ENCODE data around the gene PITPNM3. TPM values are rescaled to one million over a fixed set of nuclear protein-coding genes. Genes with fewer than 3 reads are reported as not detected.

PITPNM3 gene
- total RNA-seq, 2 donors from 2014 or later: 5.3 to 7.9 TPM

- no peaks in the 10 kb centered on the region for H3K4me1 ChIP-seq (replicated peaks)
- TF ChIP-seq POLR2AphosphoS5 (IDR thresholded peaks at IDR 0.05) (no peak), CTCF (IDR thresholded peaks at IDR 0.05) (no peak), POLR2A (IDR thresholded peaks at IDR 0.05) (no peak)
- WGBS: 90% methylated on average over 6 of the region's 6 CpGs
- intact Hi-C loops (cut with DNase I): no loop called here
- H3K27me3 ChIP-seq (replicated peaks; ENCODE audit: insufficient read depth): no peaks in the 10 kb centered on the region
- no peaks in the 10 kb centered on the region for H3K9me3 ChIP-seq
- no peak overlapping the region for H3K4me3 ChIP-seq
- no peaks in the 10 kb centered on the region for H3K36me3 ChIP-seq
- no peak overlapping the region for H3K27ac ChIP-seq
- DNase-seq (ENCODE audit: low spot score): no peak
Observed at GRCh38 chr17:6526362-6527152, 29.8 kb downstream of the PITPNM3 start.

GRCh38 chr17:6525731-6526130, 30.6 kb downstream of the PITPNM3 start:
- H3K27ac ChIP-seq: no peak overlapping the region
- H3K36me3 ChIP-seq: no peaks in the 10 kb centered on the region
- no peaks in the 10 kb centered on the region for H3K9me3 ChIP-seq
- DNase-seq (ENCODE audit: low spot score): no peak
- no peak overlapping the region for H3K4me3 ChIP-seq
- intact Hi-C loops (cut with DNase I): no loop called here
- TF ChIP-seq POLR2A (IDR thresholded peaks at IDR 0.05) (no peak), POLR2AphosphoS5 (IDR thresholded peaks at IDR 0.05) (no peak), CTCF (IDR thresholded peaks at IDR 0.05) (no peak)
- WGBS: 91% methylated on average over 2 of the region's 2 CpGs
- H3K27me3 ChIP-seq (replicated peaks; ENCODE audit: insufficient read depth): no peaks in the 10 kb centered on the region
- H3K4me1 ChIP-seq (replicated peaks): no peaks in the 10 kb centered on the region

GRCh38 chr17:6525141-6525540, 31.2 kb downstream of the PITPNM3 start:
- Histone ChIP-seq H3K9me3 (no peaks in the 10 kb centered on the region), H3K27me3 (replicated peaks; ENCODE audit: insufficient read depth) (no peaks in the 10 kb centered on the region), H3K4me3 (no peak overlapping the region), H3K27ac (no peak overlapping the region), H3K4me1 (replicated peaks) (no peaks in the 10 kb centered on the region), H3K36me3 (no peaks in the 10 kb centered on the region)
- TF ChIP-seq POLR2A (IDR thresholded peaks at IDR 0.05): no peak
- TF ChIP-seq CTCF (IDR thresholded peaks at IDR 0.05): no peak
- TF ChIP-seq POLR2AphosphoS5 (IDR thresholded peaks at IDR 0.05): no peak
- no peak for DNase-seq (ENCODE audit: low spot score)
- 93% methylated on average over 4 of the region's 4 CpGs for WGBS
- intact Hi-C loops (cut with DNase I): no loop called here

- Histone ChIP-seq H3K27ac (no peak overlapping the region), H3K4me3 (no peak overlapping the region), H3K9me3 (no peaks in the 10 kb centered on the region), H3K36me3 (no peaks in the 10 kb centered on the region), H3K4me1 (replicated peaks) (no peaks in the 10 kb centered on the region), H3K27me3 (replicated peaks; ENCODE audit: insufficient read depth) (no peaks in the 10 kb centered on the region)
- TF ChIP-seq POLR2A (IDR thresholded peaks at IDR 0.05): no peak
- TF ChIP-seq POLR2AphosphoS5 (IDR thresholded peaks at IDR 0.05): no peak
- TF ChIP-seq CTCF (IDR thresholded peaks at IDR 0.05): no peak
- DNase-seq (ENCODE audit: low spot score): no peak
- intact Hi-C loops (cut with DNase I): no loop called here
- WGBS: 67% methylated on average over 4 of the region's 4 CpGs
Observed at GRCh38 chr17:6524520-6524919, 31.8 kb downstream of the PITPNM3 start.

GRCh38 chr17:6523809-6524355, 32.5 kb downstream of the PITPNM3 start:
- TF ChIP-seq CTCF (IDR thresholded peaks at IDR 0.05) (no peak), POLR2A (IDR thresholded peaks at IDR 0.05) (no peak), POLR2AphosphoS5 (IDR thresholded peaks at IDR 0.05) (no peak)
- WGBS: 93% methylated on average over 8 of the region's 8 CpGs
- no peak for DNase-seq (ENCODE audit: low spot score)

More at GRCh38 chr17:6523809-6524355, 32.5 kb downstream of the PITPNM3 start:
- Histone ChIP-seq H3K9me3 (no peaks in the 10 kb centered on the region), H3K4me3 (no peak overlapping the region), H3K27ac (no peak overlapping the region), H3K4me1 (replicated peaks) (no peaks in the 10 kb centered on the region), H3K36me3 (no peaks in the 10 kb centered on the region), H3K27me3 (replicated peaks; ENCODE audit: insufficient read depth) (no peaks in the 10 kb centered on the region)
- intact Hi-C loops (cut with DNase I): no loop called here
